NCI-H1092 (cell line): ENCODE data around the gene RNF215.

Experiments used
- DNase-seq: peaks from one replicate; lab custom pipeline; 2025; lab: John Stamatoyannopoulos, UW

RNF215 gene

GRCh38 chr22:30332551-30332950 lies 54.7 kb downstream of the RNF215 start:
- DNase-seq = no peak
